VCaP (cell line): ENCODE data around the gene BLTP2.

Experiments used
- H3K27ac ChIP-seq: fragments of 450-650 bp; 2 replicates; pipeline ENCODE4 v1.5.1; 2017
- TF ChIP-seq, protein P1 (sequence below): fragments of 450-650 bp; conservative IDR thresholded peaks from 2 replicates; pipeline ENCODE4 v1.5.1; 2017; ENCODE audit warnings: mild to moderate bottlenecking, moderate library complexity

Gene BLTP2

DNA sequence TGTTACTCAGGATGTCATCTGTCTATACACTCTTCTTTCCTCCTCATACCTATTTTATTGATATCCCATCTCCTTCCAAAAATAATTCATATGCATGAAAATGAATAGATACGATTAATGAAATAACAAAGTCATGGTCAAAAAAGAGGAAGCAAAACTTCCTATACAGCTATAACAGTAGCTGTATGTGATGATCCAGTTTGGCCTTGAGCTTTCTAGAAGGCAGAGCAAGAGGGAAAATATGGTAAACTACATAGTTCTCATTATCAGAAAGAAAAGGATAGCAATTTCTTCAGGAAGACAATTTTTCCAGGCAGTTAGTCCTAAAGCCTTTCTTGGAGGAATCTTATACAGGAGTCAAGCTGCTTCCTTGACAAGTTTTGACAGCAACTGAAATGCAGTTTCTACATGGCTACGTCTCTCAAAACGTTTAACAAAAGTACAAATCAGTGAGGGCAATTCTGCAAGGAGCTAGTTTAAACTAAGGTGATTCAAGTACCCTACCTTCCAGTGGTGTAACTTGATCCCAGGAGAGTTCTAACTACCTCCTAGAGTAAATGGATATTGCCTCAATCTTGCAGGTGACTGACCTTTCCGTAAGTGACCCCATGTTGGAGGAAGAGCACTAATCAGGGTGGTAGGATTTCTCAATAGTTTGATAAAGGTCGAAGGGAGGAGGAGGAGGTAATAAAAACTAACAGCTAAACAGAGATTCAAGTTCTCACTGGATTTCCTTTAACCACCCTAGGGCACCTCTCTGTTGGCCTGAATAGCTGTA, 47.2 kb downstream of the BLTP2 start:
- TF ChIP-seq, protein P1, sequence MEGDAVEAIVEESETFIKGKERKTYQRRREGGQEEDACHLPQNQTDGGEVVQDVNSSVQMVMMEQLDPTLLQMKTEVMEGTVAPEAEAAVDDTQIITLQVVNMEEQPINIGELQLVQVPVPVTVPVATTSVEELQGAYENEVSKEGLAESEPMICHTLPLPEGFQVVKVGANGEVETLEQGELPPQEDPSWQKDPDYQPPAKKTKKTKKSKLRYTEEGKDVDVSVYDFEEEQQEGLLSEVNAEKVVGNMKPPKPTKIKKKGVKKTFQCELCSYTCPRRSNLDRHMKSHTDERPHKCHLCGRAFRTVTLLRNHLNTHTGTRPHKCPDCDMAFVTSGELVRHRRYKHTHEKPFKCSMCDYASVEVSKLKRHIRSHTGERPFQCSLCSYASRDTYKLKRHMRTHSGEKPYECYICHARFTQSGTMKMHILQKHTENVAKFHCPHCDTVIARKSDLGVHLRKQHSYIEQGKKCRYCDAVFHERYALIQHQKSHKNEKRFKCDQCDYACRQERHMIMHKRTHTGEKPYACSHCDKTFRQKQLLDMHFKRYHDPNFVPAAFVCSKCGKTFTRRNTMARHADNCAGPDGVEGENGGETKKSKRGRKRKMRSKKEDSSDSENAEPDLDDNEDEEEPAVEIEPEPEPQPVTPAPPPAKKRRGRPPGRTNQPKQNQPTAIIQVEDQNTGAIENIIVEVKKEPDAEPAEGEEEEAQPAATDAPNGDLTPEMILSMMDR: no peak
- H3K27ac ChIP-seq: peak overlapping the region; percentile 82
